H1 (cell line): ENCODE data around the gene RGN. TPM values are rescaled to one million over a fixed set of nuclear protein-coding genes. Genes with fewer than 3 reads are reported as not detected.
A peak's percentile ranks its signal among the peaks of the same experiment; 100 is the strongest.

ENCODE experiments used
- CTCF ChIA-PET: fragments of 300-600 bp; sonication (Branson Sonifier 250); formaldehyde crosslinking; loops from one replicate; lab custom pipeline; 2021; ENCODE audit not compliant: partially characterized antibody; lab: Charles Lee
- POLR2A ChIA-PET: fragments of 300-600 bp; sonication (Branson Sonifier 250); formaldehyde crosslinking; loops from one replicate; lab custom pipeline; 2021; ENCODE audit warnings: inconsistent platforms; ENCODE audit not compliant: partially characterized antibody; lab: Charles Lee
- DNase-seq, 2 experiments: peaks; one replicate each; pipeline versions ENCODE4 v3.0.0 to v3.0.0-alpha.2; 2010 to 2022; ENCODE audit warnings: low spot score in 2 of 2, low read depth in 1 of 2, mixed read lengths in 1 of 2
- FAIRE-seq: peaks from 2 replicates; lab custom pipeline; 2011; peaks lifted over from hg19 to GRCh38; lab: Jason Lieb, UNC
- H2AFZ ChIP-seq: 2 replicates; pipeline ENCODE4 v1.8.1; 2012; ENCODE audit warnings: low read length, inconsistent platforms
- H2AK5ac ChIP-seq: 2 replicates; pipeline ENCODE4 v1.6.1; 2013; ENCODE audit warnings: low read depth, low read length
- H2BK120ac ChIP-seq: replicated peaks from 2 replicates; pipeline ENCODE3; 2013; ENCODE audit warnings: low read depth, low read length, inconsistent platforms
- H2BK12ac ChIP-seq: 2 replicates; pipeline ENCODE4 v1.6.1; 2013; ENCODE audit warnings: low read depth, low read length
- H2BK15ac ChIP-seq: 2 replicates; pipeline ENCODE4 v1.6.1; 2013; ENCODE audit warnings: low read length
- H2BK20ac ChIP-seq: 2 replicates; pipeline ENCODE4 v1.6.1; 2013; ENCODE audit warnings: low read length
- H2BK5ac ChIP-seq: 2 replicates; pipeline ENCODE4 v1.6.1; 2013; ENCODE audit warnings: low read depth, low read length
- H3K14ac ChIP-seq: 2 replicates; pipeline ENCODE4 v1.6.1; 2013; ENCODE audit warnings: inconsistent platforms; ENCODE audit not compliant: insufficient read length
- H3K18ac ChIP-seq: 2 replicates; pipeline ENCODE4 v1.6.1; 2013; ENCODE audit warnings: low read length; ENCODE audit errors: extremely low read depth
- H3K23ac ChIP-seq: 2 replicates; pipeline ENCODE4 v1.6.1; 2013; ENCODE audit warnings: inconsistent platforms; ENCODE audit not compliant: insufficient read length
- H3K23me2 ChIP-seq: 2 replicates; pipeline ENCODE4 v1.6.1; 2013; ENCODE audit warnings: low read depth, low read length
- H3K27ac ChIP-seq: 2 replicates; pipeline ENCODE4 v1.6.1; 2011; ENCODE audit warnings: low read depth, low read length, inconsistent platforms
- H3K27me3 ChIP-seq, 4 experiments: replicated peaks in 1 of 4; 1 replicate in 1 of 4; 2 replicates in 3 of 4; pipeline versions ENCODE4 v1.6.1 to v1.8.1; 2011 to 2013; ENCODE audit warnings: low read length in 3 of 4, mild to moderate bottlenecking in 3 of 4, inconsistent platforms in 2 of 4, mixed read lengths in 2 of 4, moderate library complexity in 1 of 4; ENCODE audit not compliant: control insufficient read depth in 3 of 4, insufficient read depth in 3 of 4; ENCODE audit errors: extremely low read depth in 1 of 4
- H3K36me3 ChIP-seq, 4 experiments: 2 replicates each; pipeline versions ENCODE4 v1.6.1 to v1.8.1; 2011 to 2013; ENCODE audit warnings: mild to moderate bottlenecking in 4 of 4, low read length in 3 of 4, moderate library complexity in 2 of 4, control low read depth in 1 of 4, inconsistent platforms in 1 of 4; ENCODE audit not compliant: insufficient read depth in 4 of 4, control insufficient read depth in 2 of 4
- H3K4ac ChIP-seq: replicated peaks from 2 replicates; pipeline ENCODE3; 2013; ENCODE audit warnings: low read length, low read depth, mixed read lengths, inconsistent platforms; ENCODE audit not compliant: insufficient read length
- H3K4me1 ChIP-seq, 4 experiments: replicated peaks in 1 of 4; 1 replicate in 1 of 4; 2 replicates in 3 of 4; pipeline versions ENCODE4 v1.6.1 to v1.8.1; 2011 to 2013; ENCODE audit warnings: low read length in 3 of 4, inconsistent platforms in 2 of 4, mixed read lengths in 1 of 4; ENCODE audit not compliant: insufficient read depth in 4 of 4, control insufficient read depth in 3 of 4
- H3K4me2 ChIP-seq, 2 experiments: 2 replicates each; pipeline versions ENCODE4 v1.6.1 to v1.8.1; 2011 to 2013; ENCODE audit warnings: low read depth in 2 of 2, low read length in 2 of 2, control low read depth in 1 of 2, inconsistent platforms in 1 of 2, mild to moderate bottlenecking in 1 of 2; ENCODE audit not compliant: insufficient read depth in 1 of 2
- H3K4me3 ChIP-seq, 4 experiments: fragments of 200-600, 300-600 bp in 1 of 4; sonication (generic), shearing (Covaris generic), sonication (Bioruptor Twin) in 1 of 4; 2 replicates each; pipeline versions ENCODE4 v1.5.1 to v1.8.1; 2011 to 2016; ENCODE audit warnings: low read length in 4 of 4, low read depth in 3 of 4, control low read depth in 2 of 4, inconsistent platforms in 2 of 4, mild to moderate bottlenecking in 2 of 4, mixed read lengths in 1 of 4, moderate library complexity in 1 of 4; ENCODE audit not compliant: insufficient read depth in 2 of 4; ENCODE audit errors: extremely low read depth in 1 of 4
- H3K56ac ChIP-seq: replicated peaks from 2 replicates; pipeline ENCODE3; 2013; ENCODE audit warnings: low read depth, mild to moderate bottlenecking, mixed read lengths, low read length, inconsistent platforms; ENCODE audit not compliant: insufficient read length
- H3K79me1 ChIP-seq: 2 replicates; pipeline ENCODE4 v1.6.1; 2013; ENCODE audit warnings: low read depth, low read length, control low read depth
- H3K79me2 ChIP-seq, 2 experiments: 2 replicates each; pipeline versions ENCODE4 v1.6.1 to v1.8.1; 2012 to 2013; ENCODE audit warnings: low read length in 2 of 2, mild to moderate bottlenecking in 2 of 2, inconsistent platforms in 1 of 2; ENCODE audit not compliant: insufficient read depth in 2 of 2, control insufficient read depth in 1 of 2
- H3K9ac ChIP-seq, 4 experiments: replicated peaks in 1 of 4; 1 replicate in 1 of 4; 2 replicates in 3 of 4; pipeline versions ENCODE4 v1.6.1 to v1.8.1; 2011 to 2013; ENCODE audit warnings: low read depth in 3 of 4, low read length in 3 of 4, control low read depth in 2 of 4, mild to moderate bottlenecking in 2 of 4, moderate library complexity in 2 of 4, inconsistent platforms in 1 of 4; ENCODE audit errors: extremely low read depth in 1 of 4
- H3K9me3 ChIP-seq, 2 experiments: 2 replicates each; pipeline versions ENCODE4 v1.6.1 to v1.8.1; 2012 to 2013; ENCODE audit warnings: mild to moderate bottlenecking in 2 of 2, moderate library complexity in 2 of 2, control low read depth in 1 of 2, inconsistent platforms in 1 of 2, low read depth in 1 of 2, low read length in 1 of 2, mixed read lengths in 1 of 2; ENCODE audit not compliant: insufficient read depth in 2 of 2
- H4K20me1 ChIP-seq, 2 experiments: replicated peaks in 1 of 2; 2 replicates each; pipeline versions ENCODE3 to v1.8.1; 2011 to 2013; ENCODE audit warnings: inconsistent platforms in 2 of 2, low read length in 2 of 2, mild to moderate bottlenecking in 1 of 2; ENCODE audit not compliant: insufficient read depth in 2 of 2, control insufficient read depth in 1 of 2
- H4K5ac ChIP-seq: 2 replicates; pipeline ENCODE4 v1.6.1; 2013; ENCODE audit warnings: low read length, low read depth, mixed read lengths, inconsistent platforms; ENCODE audit not compliant: insufficient read length
- H4K8ac ChIP-seq: 2 replicates; pipeline ENCODE4 v1.8.0; 2013; ENCODE audit warnings: mild to moderate bottlenecking, moderate library complexity, low read length, inconsistent platforms; ENCODE audit not compliant: insufficient read depth; ENCODE audit errors: extremely low read depth
- H4K91ac ChIP-seq: replicated peaks from 2 replicates; pipeline ENCODE3; 2013; ENCODE audit warnings: low read length, mixed read lengths, inconsistent platforms; ENCODE audit not compliant: insufficient read length
- CBX8 ChIP-seq: fragments of 300-800, 300-1000 bp; sonication (generic); IDR thresholded peaks from 2 replicates; pipeline ENCODE4 v1.7.1; 2016; ENCODE audit warnings: low read depth, low read length, borderline replicate concordance
- EP300 ChIP-seq, 2 experiments: IDR thresholded peaks; 1 replicate in 1 of 2; 2 replicates in 1 of 2; pipeline ENCODE4 v1.6.1; 2011 to 2012; ENCODE audit warnings: low read depth in 2 of 2, low read length in 2 of 2, mild to moderate bottlenecking in 2 of 2, borderline replicate concordance in 1 of 2, inconsistent platforms in 1 of 2, moderate library complexity in 1 of 2
- EZH2 ChIP-seq: fragments of 200-600 bp; sonication (generic); IDR thresholded peaks from 2 replicates; pipeline ENCODE4 v1.7.1; 2012; ENCODE audit warnings: low read depth, mild to moderate bottlenecking, moderate library complexity, low read length, inconsistent platforms; ENCODE audit not compliant: severe bottlenecking
- HDAC6 ChIP-seq: IDR thresholded peaks from one replicate; pipeline ENCODE4 v1.7.1; 2012; ENCODE audit warnings: low read depth, mild to moderate bottlenecking, inconsistent platforms, low read length, moderate library complexity
- MAFK ChIP-seq: IDR thresholded peaks from 2 replicates; pipeline ENCODE4 v1.6.1; 2012; ENCODE audit warnings: low read depth, mild to moderate bottlenecking, improper control_type of control experiment, low read length
- MAX ChIP-seq: IDR thresholded peaks from 2 replicates; pipeline ENCODE4 v1.6.1; 2012; ENCODE audit warnings: inconsistent platforms
- POLR2AphosphoS5 ChIP-seq: IDR thresholded peaks from 2 replicates; pipeline ENCODE4 v1.6.1; 2011; ENCODE audit warnings: low read depth, low read length
- RAD21 ChIP-seq, 2 experiments: IDR thresholded peaks in 1 of 2; conservative IDR thresholded peaks in 1 of 2; 2 replicates each; pipeline ENCODE4 v1.6.1; 2011; ENCODE audit warnings: low read depth in 2 of 2, low read length in 2 of 2, improper control_type of control experiment in 1 of 2, inconsistent platforms in 1 of 2, mild to moderate bottlenecking in 1 of 2, moderate library complexity in 1 of 2
- RXRA ChIP-seq: IDR thresholded peaks from 2 replicates; pipeline ENCODE4 v1.6.1; 2011; ENCODE audit warnings: low read depth, mild to moderate bottlenecking, low read length, moderate library complexity; ENCODE audit not compliant: insufficient read depth
- SP1 ChIP-seq: IDR thresholded peaks from 2 replicates; pipeline ENCODE4 v1.6.1; 2011; ENCODE audit warnings: low read depth, low read length
- TAF1 ChIP-seq: IDR thresholded peaks from 2 replicates; pipeline ENCODE4 v1.6.1; 2011; ENCODE audit warnings: mild to moderate bottlenecking, low read depth, low read length
- TAF7 ChIP-seq: optimal IDR thresholded peaks from 2 replicates; pipeline ENCODE3; 2011; ENCODE audit warnings: low read depth, mild to moderate bottlenecking, inconsistent platforms, low read length, moderate library complexity, borderline replicate concordance
- TEAD4 ChIP-seq: IDR thresholded peaks from 2 replicates; pipeline ENCODE4 v1.6.1; 2012; ENCODE audit warnings: low read depth, low read length, inconsistent platforms, mixed read lengths
- YY1 ChIP-seq: IDR thresholded peaks from 2 replicates; pipeline ENCODE4 v1.6.1; 2011; ENCODE audit warnings: low read depth, mild to moderate bottlenecking, low read length
- WGBS, 2 experiments: shearing (Covaris generic) in 1 of 2; methylation state at CpG; one replicate each; pipeline versions ENCODE4 v1.1.6 to v1.1.7; 2013 to 2015; ENCODE audit warnings: low lambda C conversion rate in 2 of 2, mixed read lengths in 2 of 2, inconsistent platforms in 1 of 2, low coverage in 1 of 2, missing lambda C conversion rate in 1 of 2; ENCODE audit not compliant: insufficient replicate concordance in 2 of 2, insufficient coverage in 1 of 2, insufficient read length in 1 of 2; ENCODE audit errors: extremely low coverage in 1 of 2, missing lambda C conversion rate in 1 of 2; 5-methylcytosine and 5-hydroxymethylcytosine counted together
- polyA plus RNA-seq, 7 experiments: library from polyadenylated mRNA; depleted of rRNA in 3 of 7; stranded (reverse) in 5 of 7; unstranded in 2 of 7; fragments of >200 nt in 5 of 7; fragments of 200-250 nt in 2 of 7; gene quantifications; 1 replicate in 5 of 7; 2 replicates in 1 of 7; 4 replicates in 1 of 7; pipeline versions ENCODE4 v1.2.1 to v1.2.3, GENCODE V29; 2011 to 2013; ENCODE audit warnings: missing spikeins in 2 of 7, mixed read lengths in 2 of 7
- total RNA-seq: library from RNA; stranded (reverse); fragmentation: NEBNext Ultra II Directional; extraction: Animal tissue kit (Norgen Biotek cat#: 25700); gene quantifications from 2 replicates; pipeline ENCODE4 v1.2.1, GENCODE V29; 2021

RGN gene
- total and polyA plus RNA-seq, 2 of the 8 experiments (the other 6 are each of a cell fraction or from before 2014, with no cell fraction given), result 0.32 to 3.1 TPM

- ChIA-PET POLR2A (interaction anchor here (0.6 to 4.2 kb wide), 3 partner anchors 10 to 14 kb away, joined by 3 to 28 read pairs (median 4); partner anchors contain the start of genes NDUFB11 and RBM10), CTCF (no interaction called here)
- Histone ChIP-seq H3K79me1 (no peaks in the 10 kb centered on the region), H4K20me1 (no peaks in the 10 kb centered on the region), H2BK15ac (no peak overlapping the region), H3K4me3 (peak overlapping the region; percentile 52 to 72 (median 61); a peak in 6 of 8 replicates), H3K9me3 (no peaks in the 10 kb centered on the region), H2AK5ac (no peak overlapping the region), H3K56ac (no peak overlapping the region), H3K27ac (no peak overlapping the region), H3K36me3 (no peaks in the 10 kb centered on the region), H4K5ac (no peak overlapping the region), H4K8ac (no peak overlapping the region), H3K23ac (no peak overlapping the region), H3K4me2 (peak overlapping the region; percentile 67 to 71), H3K79me2 (no peaks in the 10 kb centered on the region), H3K18ac (no peak overlapping the region), H2BK12ac (no peak overlapping the region), H2AFZ (no peak overlapping the region), H2BK120ac (no peak overlapping the region), H2BK5ac (no peak overlapping the region), H3K4me1 (no peaks in the 10 kb centered on the region), H3K4ac (no peak overlapping the region), H3K27me3 (no peaks in the 10 kb centered on the region), H4K91ac (no peak overlapping the region), H2BK20ac (no peak overlapping the region), H3K9ac (no peak overlapping the region; a peak in 1 of 7 replicates), H3K23me2 (no peaks in the 10 kb centered on the region), H3K14ac (no peak overlapping the region)
- FAIRE-seq (no peak), DNase-seq (no peak)
- TF ChIP-seq TAF7, result no peak
- no peak for TF ChIP-seq MAX
- no peak for TF ChIP-seq CBX8
- no peak for TF ChIP-seq RXRA
- TF ChIP-seq EP300 (IDR thresholded peaks at IDR 0.05; ENCODE audit: borderline replicate concordance in 1 of 2, low read depth in 2 of 2, low read length in 2 of 2), result no peak
- no peak for TF ChIP-seq POLR2AphosphoS5
- TF ChIP-seq YY1, result no peak
- no peak for TF ChIP-seq TAF1
- no peak for TF ChIP-seq TEAD4
- TF ChIP-seq HDAC6, result no peak
- TF ChIP-seq EZH2, result no peak
- TF ChIP-seq SP1, result no peak
- TF ChIP-seq RAD21 (IDR thresholded peaks at IDR 0.05 in 1 of 2, conservative IDR thresholded peaks at IDR 0.05 in 1 of 2; ENCODE audit: low read depth in 2 of 2, low read length in 2 of 2), result no peak
- no peak for TF ChIP-seq MAFK
- WGBS, 2 experiments, result 47% methylated on average over 6 of the region's 11 CpGs; no CpG with 5 or more reads in 1 of the 2 experiments
Observed at GRCh38 chrX:47129899-47130358, 51.7 kb downstream of the RGN start.
